ENCODE results near the gene NT5M.

DNA sequence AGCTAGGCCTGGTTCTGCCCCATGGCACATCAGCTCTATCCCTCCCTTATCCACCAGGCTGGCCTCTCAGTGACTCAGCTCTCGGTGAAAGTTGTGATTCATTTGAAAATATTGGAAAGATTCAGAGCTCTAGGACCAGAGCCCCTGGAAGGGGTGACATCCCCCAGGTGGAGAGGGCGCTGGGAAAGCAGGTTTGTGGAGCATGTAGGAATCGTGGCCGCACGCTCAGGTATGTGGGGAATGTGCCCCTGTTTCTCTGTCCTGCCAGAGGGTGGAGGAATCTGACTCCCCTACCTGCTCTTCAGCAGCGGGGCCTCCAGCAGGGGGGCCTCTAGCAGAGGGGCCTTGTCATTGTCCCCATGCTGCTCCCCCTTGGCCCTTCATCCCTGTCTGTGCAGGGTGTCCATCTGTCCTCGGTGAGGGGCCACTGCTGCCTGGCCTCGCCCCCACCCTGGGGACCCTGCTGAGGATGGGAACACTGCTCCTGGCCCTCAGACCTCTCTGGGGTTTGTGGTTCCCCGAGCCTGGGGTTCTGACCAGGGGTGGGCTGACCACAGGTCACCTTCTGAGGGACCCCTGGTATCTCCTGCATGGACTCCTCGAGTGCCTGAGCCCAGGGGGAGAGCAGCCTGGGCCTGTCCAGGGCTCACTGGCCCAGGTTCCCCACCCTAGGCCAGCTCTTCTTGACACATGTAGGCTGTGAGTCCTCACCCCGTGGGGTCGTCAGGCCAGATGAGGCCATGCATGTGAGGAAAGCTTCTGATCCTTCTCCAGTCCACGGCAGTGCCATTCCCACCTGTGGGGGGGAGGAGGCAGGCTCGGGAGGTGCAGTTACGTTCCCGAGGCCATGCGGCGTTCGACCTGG lies 47.5 kb downstream of the NT5M start:
- TF ChIP-seq, protein P1, sequence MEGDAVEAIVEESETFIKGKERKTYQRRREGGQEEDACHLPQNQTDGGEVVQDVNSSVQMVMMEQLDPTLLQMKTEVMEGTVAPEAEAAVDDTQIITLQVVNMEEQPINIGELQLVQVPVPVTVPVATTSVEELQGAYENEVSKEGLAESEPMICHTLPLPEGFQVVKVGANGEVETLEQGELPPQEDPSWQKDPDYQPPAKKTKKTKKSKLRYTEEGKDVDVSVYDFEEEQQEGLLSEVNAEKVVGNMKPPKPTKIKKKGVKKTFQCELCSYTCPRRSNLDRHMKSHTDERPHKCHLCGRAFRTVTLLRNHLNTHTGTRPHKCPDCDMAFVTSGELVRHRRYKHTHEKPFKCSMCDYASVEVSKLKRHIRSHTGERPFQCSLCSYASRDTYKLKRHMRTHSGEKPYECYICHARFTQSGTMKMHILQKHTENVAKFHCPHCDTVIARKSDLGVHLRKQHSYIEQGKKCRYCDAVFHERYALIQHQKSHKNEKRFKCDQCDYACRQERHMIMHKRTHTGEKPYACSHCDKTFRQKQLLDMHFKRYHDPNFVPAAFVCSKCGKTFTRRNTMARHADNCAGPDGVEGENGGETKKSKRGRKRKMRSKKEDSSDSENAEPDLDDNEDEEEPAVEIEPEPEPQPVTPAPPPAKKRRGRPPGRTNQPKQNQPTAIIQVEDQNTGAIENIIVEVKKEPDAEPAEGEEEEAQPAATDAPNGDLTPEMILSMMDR (conservative IDR thresholded peaks at IDR 0.05; ENCODE audit: low read length), result no peak
- TF ChIP-seq EZH2phosphoT487 (IDR thresholded peaks at IDR 0.05; ENCODE audit: borderline replicate concordance), result no peak
